ENCODE measurements around the gene C5.
"Not testable (repeated sequence)": the region's sequence is repeated elsewhere in the genome, so short reads cannot be mapped to it uniquely, and the experiment has no call there.

The C5 gene

GRCh38 chr9:121050128-121050988 is at the start of gene C5:
C5 (minus strand) TSS chr9:121050275; CDS start chr9:121050246, 29 bp downstream.
- DNase-seq: no peak

DNA sequence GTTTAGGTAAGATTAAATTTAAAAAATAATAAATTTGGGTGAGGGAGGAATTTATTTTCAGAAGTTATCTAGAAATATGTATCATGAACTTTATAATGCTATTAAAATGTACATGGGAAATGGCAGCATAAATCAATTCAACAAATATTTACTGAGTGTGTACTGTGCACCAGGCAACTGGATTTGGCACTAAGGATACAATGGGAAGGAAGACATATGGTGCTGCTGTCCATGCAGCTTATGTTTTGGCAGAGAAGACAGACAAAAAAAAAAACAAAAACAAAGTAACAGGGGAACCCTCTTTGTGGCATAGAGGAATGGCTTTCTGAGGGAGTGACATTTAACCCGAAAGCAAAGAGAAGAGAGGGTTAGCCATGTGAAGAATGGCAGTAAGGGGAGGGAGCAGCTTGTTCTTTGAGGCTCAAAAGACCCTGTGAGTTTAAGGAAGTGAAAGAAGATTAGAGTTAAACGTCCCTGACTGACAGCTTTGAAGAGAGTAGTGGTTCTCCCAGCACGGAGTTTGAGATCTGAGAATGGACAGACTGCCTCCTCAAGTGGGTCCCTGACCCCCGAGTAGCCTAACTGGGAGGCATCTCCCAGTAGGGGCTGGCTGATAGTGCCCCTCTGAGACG is 48.6 kb upstream of the C5 start:
- no peak for DNase-seq

DNA sequence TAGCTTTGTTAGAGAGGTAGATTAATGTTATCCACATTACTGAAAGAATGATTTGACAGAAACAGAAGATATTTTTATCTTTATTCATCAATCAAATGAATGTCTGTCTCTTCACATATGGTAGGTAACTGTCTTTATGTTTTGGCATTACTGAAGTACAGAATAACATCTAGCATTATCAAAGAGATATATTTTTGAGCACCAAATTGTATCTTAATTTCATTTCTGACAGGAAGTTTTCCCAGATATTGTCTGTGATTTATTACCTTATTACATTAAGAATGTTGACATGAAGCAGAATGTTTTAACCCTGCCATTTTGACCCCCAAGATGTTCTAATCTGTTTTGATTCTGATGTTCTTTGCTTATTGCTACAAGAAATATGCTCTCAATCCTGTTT is 45.0 kb upstream of the C5 start:
- no peak for DNase-seq

DNA sequence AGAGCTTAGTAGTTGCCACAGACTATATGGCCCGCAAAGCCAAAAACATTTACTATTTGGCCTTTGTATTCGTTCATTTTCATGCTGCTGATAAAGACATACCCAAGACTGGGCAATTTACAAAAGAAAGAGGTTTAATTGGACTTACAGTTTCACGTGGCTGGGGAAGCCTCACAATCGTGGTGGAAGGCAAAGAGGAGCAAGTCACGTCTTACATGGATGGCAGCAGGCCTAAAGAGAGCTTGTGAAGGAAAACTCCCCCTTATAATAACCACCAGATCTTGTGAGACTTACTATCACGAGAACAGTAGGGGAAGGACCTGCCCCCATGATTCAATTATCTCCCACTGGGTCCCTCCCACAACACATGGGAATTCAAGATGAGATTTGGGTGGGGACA is 40.7 kb upstream of the C5 start:
- DNase-seq: not testable (repeated sequence)

- no peak for DNase-seq
These were observed 38.5 kb upstream of the C5 start for GRCh38 chr9:121088576-121088975.

DNA sequence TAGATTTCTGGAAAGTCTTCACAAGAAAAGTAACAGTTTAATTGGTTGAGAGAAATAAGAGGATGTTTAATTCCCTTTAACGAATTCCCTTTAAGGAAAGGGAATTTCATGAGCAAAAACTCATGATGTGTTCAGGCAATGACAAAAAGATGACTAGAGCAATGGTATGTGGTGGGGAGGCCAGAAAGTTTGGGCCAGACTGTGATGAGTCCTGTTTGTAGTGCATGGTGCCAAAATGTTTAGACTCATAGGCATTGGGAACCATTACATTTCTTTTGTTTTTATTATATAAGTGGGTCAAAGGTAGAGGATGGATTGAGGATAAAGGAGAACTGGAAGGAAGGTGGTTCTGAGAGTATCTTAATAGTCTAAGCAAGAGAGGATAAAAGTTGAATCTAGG is 35.6 kb upstream of the C5 start:
- DNase-seq: no peak

DNA sequence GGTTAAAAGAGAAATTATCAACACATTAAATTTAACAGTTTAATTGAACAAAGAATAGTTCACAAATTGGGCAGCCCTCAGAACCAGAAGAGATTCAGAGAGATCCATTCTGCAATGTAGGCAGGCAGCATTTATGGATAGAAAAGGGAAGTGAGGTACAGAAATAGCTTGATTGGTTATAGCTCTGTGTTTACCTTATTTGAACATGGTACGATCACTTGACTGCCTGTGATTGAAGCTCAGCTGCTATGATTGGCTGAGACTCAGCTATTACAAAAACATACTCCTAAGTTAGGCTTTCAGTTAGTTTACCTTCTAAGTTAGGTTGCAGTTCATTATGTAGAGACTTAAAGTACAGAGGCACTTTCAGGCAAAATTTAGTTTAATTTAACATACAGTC is 32.0 kb upstream of the C5 start:
- DNase-seq: no peak

DNA sequence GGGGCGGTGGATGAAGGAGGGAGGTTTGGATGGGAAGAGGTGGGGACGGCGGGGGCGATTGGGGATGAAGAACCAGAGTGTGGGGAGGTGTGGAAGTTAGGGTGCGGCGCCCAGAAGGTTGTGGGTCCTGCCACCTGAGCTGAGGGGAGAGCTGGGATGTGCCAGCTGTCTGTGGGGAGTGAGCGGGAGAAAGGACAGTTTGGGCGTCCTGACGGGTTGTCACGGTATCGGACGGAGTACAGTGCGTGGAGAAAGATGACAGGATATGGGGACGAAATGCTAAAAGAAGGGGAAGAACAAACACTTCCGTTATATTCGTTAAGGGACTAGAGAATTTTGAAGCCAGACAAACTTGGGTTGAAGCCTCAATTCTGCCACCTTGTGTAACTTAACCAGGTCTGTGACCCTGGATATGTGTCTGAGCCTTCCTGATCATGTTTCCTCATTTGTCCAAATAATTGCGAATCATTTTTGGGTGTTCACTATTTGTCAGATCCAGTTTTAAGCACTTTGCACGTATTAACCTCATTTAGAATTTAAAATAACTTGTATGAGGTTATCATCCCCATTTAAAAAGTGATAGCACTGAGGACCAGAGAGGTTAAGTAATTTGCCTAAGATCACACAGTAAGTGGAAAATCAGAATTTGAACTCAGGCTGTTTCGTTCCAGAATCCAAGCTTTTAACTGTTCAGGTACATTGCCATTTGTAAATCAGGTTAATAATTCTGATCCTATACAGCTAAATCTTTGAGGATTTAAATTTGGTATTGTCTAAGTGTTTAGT is 25.4 kb upstream of the C5 start:
- DNase-seq: peak; percentile 50

DNA sequence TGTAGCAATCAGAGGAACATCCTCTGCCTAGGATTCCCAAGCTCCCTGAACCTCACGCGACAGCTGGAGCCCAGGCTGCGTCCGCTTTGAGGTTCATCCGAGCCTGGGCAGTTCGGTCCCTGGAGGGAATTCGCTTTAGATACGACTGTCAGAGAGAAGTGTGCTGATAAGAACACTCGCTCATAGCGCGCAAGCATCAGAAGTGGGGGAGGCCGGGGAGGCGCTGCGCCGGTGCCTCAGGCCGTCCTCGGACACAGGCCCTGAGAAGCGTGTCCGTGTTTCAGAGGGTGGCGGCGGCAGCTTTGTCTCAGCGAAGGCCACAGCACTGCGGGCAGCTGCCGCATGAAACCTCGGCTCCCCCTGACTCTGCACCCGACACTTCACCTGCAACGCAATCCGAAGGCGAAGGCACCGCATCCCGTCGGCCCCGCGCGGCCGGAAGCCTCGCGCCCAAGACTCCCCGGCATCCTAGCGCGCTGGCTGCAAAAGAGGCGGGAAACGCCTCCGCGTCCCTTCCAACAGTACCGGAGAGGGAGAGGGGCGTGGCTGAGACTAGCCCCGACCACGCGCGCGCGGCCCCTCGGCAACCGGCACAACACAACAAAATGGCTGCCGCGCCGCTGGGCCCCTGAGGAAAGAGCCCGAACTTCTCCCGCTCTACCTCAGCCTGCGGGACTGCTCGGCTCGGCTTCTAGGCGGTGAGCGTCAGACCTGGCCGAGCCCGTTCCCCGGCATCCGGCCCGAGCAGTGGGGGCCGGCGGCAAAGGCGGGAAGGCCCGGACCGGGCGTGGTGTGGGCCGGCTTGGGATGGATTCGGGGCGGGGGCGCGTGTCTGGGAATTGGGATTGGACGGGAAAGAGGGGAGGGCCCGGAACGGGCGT is 24.5 kb upstream of the C5 start, which contains the start of gene CNTRL:
Gene CNTRL (plus strand): TSS at position 586 of the 881 bp plus-strand sequence. CDS start 13,372 bp downstream, outside the sequence.
- DNase-seq: peak; percentile 85

DNA sequence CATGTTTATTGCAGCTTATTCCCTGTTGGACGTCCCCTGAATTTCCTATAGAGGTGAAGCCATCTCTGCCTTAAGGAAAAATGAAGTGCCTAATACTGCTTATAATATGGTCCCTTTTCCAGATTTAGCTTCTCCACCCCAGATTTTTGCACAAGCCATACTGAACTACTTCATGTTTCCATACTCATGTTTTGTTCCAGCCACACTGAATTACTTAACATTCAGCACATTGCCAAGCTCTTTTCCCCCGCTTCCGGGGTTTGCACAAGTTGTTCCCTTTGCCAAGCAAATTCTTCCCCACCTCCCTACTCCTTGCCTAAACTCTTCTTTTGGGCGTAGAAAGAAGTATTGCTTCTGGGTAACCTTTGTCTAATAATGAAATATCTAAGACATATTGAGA is 23.0 kb upstream of the C5 start:
- DNase-seq: no peak

DNA sequence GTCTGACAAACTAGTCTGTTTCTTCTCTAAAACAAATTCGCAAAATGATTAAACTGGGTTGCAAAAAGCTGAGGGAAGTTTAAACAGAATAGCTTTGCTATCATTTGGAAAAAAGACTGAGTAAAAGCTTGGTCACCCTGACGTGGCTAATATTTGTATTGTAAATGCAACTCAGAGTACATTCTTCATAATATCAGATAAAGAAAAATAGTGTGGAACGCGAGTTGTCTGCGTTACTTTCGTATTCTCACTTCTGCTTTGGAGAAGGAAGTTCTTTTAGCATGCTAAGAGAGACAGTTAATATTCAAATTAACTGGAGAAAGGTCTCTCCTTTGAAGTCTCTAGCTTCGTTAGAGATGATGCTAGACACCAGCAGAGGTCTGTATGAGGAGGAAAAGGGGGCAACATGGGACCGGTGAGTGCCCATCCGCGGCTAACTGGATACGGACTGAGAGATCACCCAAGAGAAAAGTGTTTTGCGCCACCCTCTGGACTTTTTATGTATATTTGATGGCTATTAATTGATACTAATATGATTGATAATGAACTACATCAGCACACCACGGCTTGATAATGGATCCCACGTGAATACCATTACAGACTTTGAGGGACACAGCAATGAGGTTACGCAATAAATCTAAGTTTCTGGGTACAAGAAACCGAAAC is 21.8 kb upstream of the C5 start:
- peak; percentile 67 for DNase-seq

DNA sequence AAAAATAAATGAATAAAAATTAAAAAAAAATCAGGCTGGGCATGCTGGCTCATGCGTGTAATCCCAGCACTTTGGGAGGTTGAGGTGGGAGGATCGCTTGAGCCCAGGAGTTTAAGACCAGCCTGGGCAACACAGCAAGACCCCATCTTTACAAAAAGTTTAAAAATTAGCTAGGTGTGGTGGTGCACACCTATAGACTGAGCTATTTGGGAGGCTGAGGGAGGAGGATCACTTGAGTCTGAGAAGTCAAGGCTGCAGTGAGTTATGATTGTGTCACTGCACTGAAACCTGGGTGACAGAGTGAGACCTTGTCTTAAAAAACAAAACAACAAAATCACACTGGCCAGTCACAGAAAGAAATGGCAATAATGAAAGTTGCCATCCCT is 21.3 kb upstream of the C5 start:
- no peak for DNase-seq

- no peak for DNase-seq
These were observed 19.3 kb upstream of the C5 start for GRCh38 chr9:121069396-121069795.

DNA sequence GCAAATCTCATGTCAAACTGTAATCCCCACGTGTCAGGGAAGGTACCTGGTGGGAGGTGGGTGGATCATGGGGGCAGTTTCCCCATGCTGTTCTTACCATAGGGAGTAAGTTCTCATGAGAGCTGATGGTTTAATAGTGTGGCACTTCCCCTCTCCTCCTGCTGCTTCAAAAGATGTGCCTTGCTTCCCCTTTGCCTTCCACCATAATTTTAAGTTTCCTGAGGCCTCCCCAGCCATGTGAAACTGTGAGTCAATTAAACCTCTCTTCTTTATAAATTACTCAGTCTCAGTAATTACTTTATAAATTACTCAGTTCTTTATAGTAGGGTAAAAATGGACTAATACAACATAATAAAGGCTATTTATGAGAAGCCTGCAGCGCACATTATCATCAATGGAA is 17.6 kb upstream of the C5 start:
- no peak for DNase-seq

DNA sequence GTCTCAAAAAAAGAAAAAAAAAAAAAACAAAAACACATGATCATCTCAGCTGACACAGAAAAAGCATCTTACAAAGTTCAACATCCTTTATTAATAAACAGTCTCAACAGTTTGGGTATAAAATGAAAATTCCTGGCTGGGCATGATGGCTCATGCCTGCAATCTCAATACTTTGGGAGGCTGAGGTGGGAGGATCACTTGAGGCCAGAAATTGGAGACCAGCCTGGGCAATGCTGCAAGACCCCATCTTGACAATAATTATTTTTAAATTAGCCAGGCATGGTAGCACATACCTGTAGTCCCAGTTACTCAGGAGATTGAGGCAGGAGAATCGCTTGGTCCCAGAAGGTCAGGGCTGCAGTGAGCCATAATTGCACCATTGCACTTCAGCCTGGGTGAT is 16.8 kb upstream of the C5 start:
- DNase-seq: no peak

GRCh38 chr9:121059998-121060636 is 10.0 kb upstream of the C5 start:
- peak; percentile 72 for DNase-seq

DNA sequence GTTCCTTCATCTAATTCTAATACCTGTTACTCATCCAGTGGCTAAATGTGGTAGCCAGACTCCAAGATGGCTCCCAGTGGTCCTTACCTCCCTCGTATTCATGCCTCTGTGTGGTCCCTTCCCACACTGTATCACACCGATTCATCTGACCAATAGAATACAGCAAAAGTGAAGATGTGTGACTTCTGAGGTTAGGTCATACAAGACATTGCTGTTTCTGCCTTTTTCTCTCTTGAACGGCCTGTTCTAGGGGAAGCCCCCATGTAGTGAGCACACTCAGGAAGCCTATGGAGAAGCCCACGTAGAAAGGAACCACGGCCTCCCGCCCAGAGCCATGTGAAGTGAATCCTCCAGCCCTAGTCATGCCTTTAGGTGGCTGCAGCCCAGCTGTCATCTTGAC is 9.4 kb upstream of the C5 start:
- DNase-seq: no peak

DNA sequence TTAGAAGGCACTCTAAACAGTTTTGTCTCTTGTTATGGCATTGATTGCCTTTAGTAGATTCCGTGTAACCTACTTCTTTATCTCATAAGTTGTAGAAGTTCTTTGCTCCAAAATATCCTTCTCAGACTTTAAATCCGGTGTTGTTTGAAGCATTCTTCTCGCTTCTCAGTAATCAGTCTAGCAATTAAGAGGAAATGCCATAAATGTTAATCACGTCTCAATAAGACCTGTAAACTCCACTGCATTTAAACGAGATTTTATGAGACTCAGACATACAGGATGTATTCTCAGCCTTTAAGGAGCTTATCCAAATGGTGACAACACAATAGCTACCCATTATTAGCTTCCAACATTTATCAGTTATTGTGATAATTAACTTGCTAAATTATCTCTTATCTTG is 7.7 kb upstream of the C5 start:
- no peak for DNase-seq

GRCh38 chr9:121055642-121056143 is 5.6 kb upstream of the C5 start:
- no peak for DNase-seq

- DNase-seq: no peak
These were observed 3.5 kb upstream of the C5 start for GRCh38 chr9:121053544-121053943.

GRCh38 chr9:121048618-121049017 is 1.5 kb downstream of the C5 start:
- DNase-seq: no peak

All from CD4-positive, alpha-beta T cell treated with Interleukin-10 for 1 hour (primary cell).